ENCODE data around the gene NTSR1. TPM values are rescaled to one million over a fixed set of nuclear protein-coding genes. Genes with fewer than 3 reads are reported as not detected.

Gene NTSR1
- total RNA-seq, 1 experiment from 2014 or later = 0.40 TPM

GRCh38 chr20:62808211-62808865 lies 99.7 kb downstream of the NTSR1 start:
- Histone ChIP-seq H3K4me3 (no peak overlapping the region), H3K36me3 (peaks cover 74% of the 10 kb centered on the region), H3K27me3 (no peaks in the 10 kb centered on the region), H3K9me3 (no peaks in the 10 kb centered on the region)
- DNase-seq = peak; percentile 60

- Histone ChIP-seq H3K4me3 (no peak overlapping the region), H3K36me3 (peaks cover 81% of the 10 kb centered on the region), H3K9me3 (no peaks in the 10 kb centered on the region), H3K27me3 (no peaks in the 10 kb centered on the region)
- no peak for DNase-seq
Observed at GRCh38 chr20:62809530-62810428, 101.1 kb downstream of the NTSR1 start.

DNA sequence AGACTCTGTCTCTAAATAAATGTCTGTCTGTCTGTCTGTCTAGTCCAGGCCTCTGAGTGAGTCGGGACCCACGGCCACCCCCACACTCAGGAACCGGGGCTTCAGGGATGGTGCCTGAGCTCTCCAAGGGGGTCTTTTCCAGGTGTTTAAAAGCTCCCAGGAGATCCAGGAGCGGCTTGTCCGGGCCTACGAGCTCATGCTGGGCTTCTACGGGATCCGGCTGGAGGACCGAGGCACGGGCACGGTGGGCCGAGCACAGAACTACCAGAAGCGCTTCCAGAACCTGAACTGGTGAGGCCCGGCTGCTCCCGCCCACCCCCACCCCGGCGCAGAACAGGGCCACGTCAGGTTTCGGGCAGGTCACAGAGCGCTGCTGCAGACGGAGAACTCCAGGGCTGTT lies 102.7 kb downstream of the NTSR1 start:
- H3K27me3 ChIP-seq = peaks cover 7% of the 10 kb centered on the region
- H3K4me3 ChIP-seq = no peak overlapping the region
- no peak for DNase-seq
- H3K9me3 ChIP-seq = no peaks in the 10 kb centered on the region
- H3K36me3 ChIP-seq = peaks cover 72% of the 10 kb centered on the region

DNA sequence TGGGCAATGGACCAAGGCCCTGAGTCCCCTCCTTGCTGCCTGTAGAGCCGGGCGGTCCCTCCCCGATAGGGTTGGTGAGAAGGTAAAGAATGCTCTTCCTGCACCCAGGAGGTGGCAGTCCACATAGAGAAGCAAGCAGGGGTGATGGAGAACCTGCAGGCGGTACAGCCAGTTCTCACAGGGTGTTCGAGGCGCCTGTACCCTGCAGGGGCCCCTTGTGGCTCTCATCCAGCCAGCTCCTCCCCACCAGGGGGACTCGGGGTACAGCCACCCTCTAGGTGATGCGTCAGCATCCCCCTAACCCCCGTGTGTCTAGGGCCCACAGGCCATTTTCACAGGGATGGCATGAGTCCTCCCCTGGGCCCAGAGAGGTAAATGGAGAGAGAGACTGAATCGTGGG lies 103.1 kb downstream of the NTSR1 start:
- Histone ChIP-seq H3K27me3 (peaks cover 11% of the 10 kb centered on the region), H3K36me3 (peaks cover 68% of the 10 kb centered on the region), H3K4me3 (no peak overlapping the region), H3K9me3 (no peaks in the 10 kb centered on the region)
- DNase-seq = no peak

Other genes with a start within 250 kb of the NTSR1 start
- 1.6 TPM in 1 of 2 replicates, not detected in the other for gene GATA5, start 232.8 kb upstream of the NTSR1 start, total RNA-seq (2014; rRNA removed; shearing (Covaris generic); ENCODE audit: low replicate concordance)
- 10.7 and 23.0 TPM in 2 replicates for gene SLCO4A1, start 66.3 kb upstream of the NTSR1 start, total RNA-seq (2014; rRNA removed; shearing (Covaris generic); ENCODE audit: low replicate concordance)
- 52.1 and 63.5 TPM in 2 replicates for gene MRGBP, start 87.6 kb downstream of the NTSR1 start, total RNA-seq (2014; rRNA removed; shearing (Covaris generic); ENCODE audit: low replicate concordance)
- gene OGFR, start 96.0 kb downstream of the NTSR1 start, total RNA-seq (2014; rRNA removed; shearing (Covaris generic); ENCODE audit: low replicate concordance) = 67.7 and 72.3 TPM in 2 replicates
- gene COL9A3, start 108.2 kb downstream of the NTSR1 start, total RNA-seq (2014; rRNA removed; shearing (Covaris generic); ENCODE audit: low replicate concordance) = 2.8 TPM in 1 of 2 replicates, not detected in the other
- gene TCFL5, start 153.0 kb downstream of the NTSR1 start, total RNA-seq (2014; rRNA removed; shearing (Covaris generic); ENCODE audit: low replicate concordance) = 16.0 and 25.4 TPM in 2 replicates
- 20.0 and 21.2 TPM in 2 replicates for gene DIDO1, start 217.7 kb downstream of the NTSR1 start, total RNA-seq (2014; rRNA removed; shearing (Covaris generic); ENCODE audit: low replicate concordance)
- gene GID8, start 229.3 kb downstream of the NTSR1 start, total RNA-seq (2014; rRNA removed; shearing (Covaris generic); ENCODE audit: low replicate concordance) = 36.6 and 42.1 TPM in 2 replicates
- gene SLC17A9, start 243.9 kb downstream of the NTSR1 start, total RNA-seq (2014; rRNA removed; shearing (Covaris generic); ENCODE audit: low replicate concordance) = not detected in 2 replicates